WTC11 (cell line): ENCODE results near the gene AKR7A2. TPM values are rescaled to one million over a fixed set of nuclear protein-coding genes. Genes with fewer than 3 reads are reported as not detected.
A peak's percentile ranks its signal among the peaks of the same experiment; 100 is the strongest.
"Not testable (repeated sequence)": the region's sequence is repeated elsewhere in the genome, so short reads cannot be mapped to it uniquely, and the experiment has no call there.

Experiments used
- ATAC-seq: fragments of 200-7000 bp; cut with Tn5 transposase; 2 replicates; pipeline ENCODE4 v1.10.0; 2021; ENCODE audit warnings: mild to moderate bottlenecking, moderate library complexity
- CTCF ChIA-PET: fragments of 300-600 bp; sonication (Branson Sonifier 250); formaldehyde crosslinking; loops from one replicate; lab custom pipeline; 2021; ENCODE audit warnings: antibody characterized with exemption; lab: Charles Lee
- POLR2A ChIA-PET: fragments of 350-600 bp; sonication (Branson Sonifier 250); formaldehyde crosslinking; loops from one replicate; lab custom pipeline; 2021; ENCODE audit warnings: antibody characterized with exemption; lab: Charles Lee
- DNase-seq: peaks from one replicate; pipeline ENCODE4 v3.0.0; 2021; ENCODE audit warnings: low spot score
- H3K27ac Mint-ChIP-seq: 2 replicates; pipeline ENCODE4 v1.8.0; 2021; ENCODE audit warnings: mixed read lengths
- H3K27me3 Mint-ChIP-seq: 2 replicates; pipeline ENCODE4 v1.8.0; 2021; ENCODE audit warnings: low read depth, mild to moderate bottlenecking, moderate library complexity, mixed read lengths
- H3K36me3 Mint-ChIP-seq: 2 replicates; pipeline ENCODE4 v1.8.0; 2021; ENCODE audit warnings: mixed read lengths
- H3K4me1 Mint-ChIP-seq: 2 replicates; pipeline ENCODE4 v1.8.0; 2022; ENCODE audit warnings: mixed read lengths
- H3K4me3 Mint-ChIP-seq: 2 replicates; pipeline ENCODE4 v1.8.0; 2021; ENCODE audit warnings: mild to moderate bottlenecking, moderate library complexity, mixed read lengths
- H3K9me3 Mint-ChIP-seq: 2 replicates; pipeline ENCODE4 v1.8.0; 2021; ENCODE audit warnings: mixed read lengths
- ATF3 ChIP-seq: sonication (generic); formaldehyde crosslinking; conservative IDR thresholded peaks from 2 replicates; pipeline ENCODE4 v1.8.1; 2022; ENCODE audit warnings: mild to moderate bottlenecking, missing genetic modification reagents
- CBFB ChIP-seq: sonication (generic); formaldehyde crosslinking; IDR thresholded peaks from 2 replicates; pipeline ENCODE4 v1.8.1; 2022; ENCODE audit warnings: mild to moderate bottlenecking, low read depth, missing genetic modification reagents
- ERG ChIP-seq: fragments of 250-450 bp; sonication (Bioruptor Pico); IDR thresholded peaks from 2 replicates; pipeline ENCODE4 v1.8.0; 2021; ENCODE audit warnings: mild to moderate bottlenecking
- FOXK1 ChIP-seq: sonication (generic); formaldehyde crosslinking; IDR thresholded peaks from 2 replicates; pipeline ENCODE4 v1.8.0; 2022; ENCODE audit warnings: mild to moderate bottlenecking, moderate library complexity, missing genetic modification reagents
- GABPB1 ChIP-seq: sonication (generic); formaldehyde crosslinking; IDR thresholded peaks from 2 replicates; pipeline ENCODE4 v1.8.1; 2023; ENCODE audit warnings: mild to moderate bottlenecking, missing genetic modification reagents
- JUN ChIP-seq: sonication (generic); formaldehyde crosslinking; IDR thresholded peaks from 2 replicates; pipeline ENCODE4 v1.8.0; 2023; ENCODE audit warnings: mild to moderate bottlenecking, missing genetic modification reagents
- MXD4 ChIP-seq: fragments of 250-450 bp; sonication (Bioruptor Pico); IDR thresholded peaks from 2 replicates; pipeline ENCODE4 v1.8.0; 2021; ENCODE audit warnings: mild to moderate bottlenecking, moderate library complexity, borderline replicate concordance
- PREB ChIP-seq: sonication (generic); formaldehyde crosslinking; IDR thresholded peaks from 2 replicates; pipeline ENCODE4 v1.8.1; 2022; ENCODE audit warnings: mild to moderate bottlenecking, missing genetic modification reagents, moderate library complexity, borderline replicate concordance
- PRRX2 ChIP-seq: fragments of 250-450 bp; sonication (Bioruptor Pico); IDR thresholded peaks from 2 replicates; pipeline ENCODE4 v1.8.0; 2021; ENCODE audit warnings: mild to moderate bottlenecking
- SMAD3 ChIP-seq: sonication (generic); formaldehyde crosslinking; IDR thresholded peaks from 2 replicates; pipeline ENCODE4 v1.8.0; 2022; ENCODE audit warnings: missing genetic modification reagents, mild to moderate bottlenecking, borderline replicate concordance
- total RNA-seq: library from RNA; stranded (reverse); gene quantifications from 3 replicates; pipeline ENCODE4 v1.2.3, GENCODE V29; 2021
- TF ChIP-seq, protein P1 (sequence below): sonication (generic); formaldehyde crosslinking; IDR thresholded peaks from 2 replicates; pipeline ENCODE4 v1.8.0; 2022; ENCODE audit warnings: mild to moderate bottlenecking, missing genetic modification reagents
- TF ChIP-seq, protein P2 (sequence below): sonication (generic); formaldehyde crosslinking; IDR thresholded peaks from 2 replicates; pipeline ENCODE4 v1.8.1; 2023; ENCODE audit warnings: mild to moderate bottlenecking, missing genetic modification reagents
- TF ChIP-seq, protein P3 (sequence below): sonication (generic); formaldehyde crosslinking; IDR thresholded peaks from 2 replicates; pipeline ENCODE4 v1.8.0; 2022; ENCODE audit warnings: mild to moderate bottlenecking, missing genetic modification reagents
- TF ChIP-seq, protein P4 (sequence below): fragments of 200-600 bp; IDR thresholded peaks from 2 replicates; pipeline ENCODE4 v1.8.0; 2022; ENCODE audit warnings: antibody characterized with exemption
- TF ChIP-seq, protein P5 (sequence below): sonication (generic); formaldehyde crosslinking; IDR thresholded peaks from 2 replicates; pipeline ENCODE4 v1.8.0; 2022; ENCODE audit warnings: missing genetic modification reagents

The AKR7A2 gene
- total RNA-seq, 1 experiment from 2014 or later: 43.4 TPM

GRCh38 chr1:19305880-19306279, 6.1 kb downstream of the AKR7A2 start:
- Mint-ChIP-seq H3K4me3 (no peak overlapping the region), H3K27ac (no peak overlapping the region), H3K27me3 (peaks cover under 1% of the 10 kb centered on the region), H3K9me3 (no peaks in the 10 kb centered on the region), H3K4me1 (peaks cover 2% of the 10 kb centered on the region), H3K36me3 (peaks cover 44% of the 10 kb centered on the region)
- DNase-seq (no peak), ATAC-seq (0 out of 2 replicates have a peak, but pooled peaks have one; percentile 18)
- CTCF ChIA-PET: interaction anchor here (0.6 kb wide), 1 partner anchor 40 kb away, joined by 3 read pairs; no protein-coding TSS in a partner anchor
- TF ChIP-seq SMAD3 (CRISPR knock-in tag) (no peak), CBFB (CRISPR knock-in tag) (no peak), ATF3 (CRISPR knock-in tag) (no peak), JUN (CRISPR knock-in tag) (no peak), GABPB1 (CRISPR knock-in tag) (no peak), FOXK1 (CRISPR knock-in tag) (no peak), PRRX2 (CRISPR knock-in tag) (no peak)
- TF ChIP-seq, protein P1, sequence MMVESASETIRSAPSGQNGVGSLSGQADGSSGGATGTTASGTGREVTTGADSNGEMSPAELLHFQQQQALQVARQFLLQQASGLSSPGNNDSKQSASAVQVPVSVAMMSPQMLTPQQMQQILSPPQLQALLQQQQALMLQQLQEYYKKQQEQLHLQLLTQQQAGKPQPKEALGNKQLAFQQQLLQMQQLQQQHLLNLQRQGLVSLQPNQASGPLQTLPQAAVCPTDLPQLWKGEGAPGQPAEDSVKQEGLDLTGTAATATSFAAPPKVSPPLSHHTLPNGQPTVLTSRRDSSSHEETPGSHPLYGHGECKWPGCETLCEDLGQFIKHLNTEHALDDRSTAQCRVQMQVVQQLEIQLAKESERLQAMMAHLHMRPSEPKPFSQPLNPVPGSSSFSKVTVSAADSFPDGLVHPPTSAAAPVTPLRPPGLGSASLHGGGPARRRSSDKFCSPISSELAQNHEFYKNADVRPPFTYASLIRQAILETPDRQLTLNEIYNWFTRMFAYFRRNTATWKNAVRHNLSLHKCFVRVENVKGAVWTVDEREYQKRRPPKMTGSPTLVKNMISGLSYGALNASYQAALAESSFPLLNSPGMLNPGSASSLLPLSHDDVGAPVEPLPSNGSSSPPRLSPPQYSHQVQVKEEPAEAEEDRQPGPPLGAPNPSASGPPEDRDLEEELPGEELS (CRISPR knock-in tag): no peak
- TF ChIP-seq, protein P2, sequence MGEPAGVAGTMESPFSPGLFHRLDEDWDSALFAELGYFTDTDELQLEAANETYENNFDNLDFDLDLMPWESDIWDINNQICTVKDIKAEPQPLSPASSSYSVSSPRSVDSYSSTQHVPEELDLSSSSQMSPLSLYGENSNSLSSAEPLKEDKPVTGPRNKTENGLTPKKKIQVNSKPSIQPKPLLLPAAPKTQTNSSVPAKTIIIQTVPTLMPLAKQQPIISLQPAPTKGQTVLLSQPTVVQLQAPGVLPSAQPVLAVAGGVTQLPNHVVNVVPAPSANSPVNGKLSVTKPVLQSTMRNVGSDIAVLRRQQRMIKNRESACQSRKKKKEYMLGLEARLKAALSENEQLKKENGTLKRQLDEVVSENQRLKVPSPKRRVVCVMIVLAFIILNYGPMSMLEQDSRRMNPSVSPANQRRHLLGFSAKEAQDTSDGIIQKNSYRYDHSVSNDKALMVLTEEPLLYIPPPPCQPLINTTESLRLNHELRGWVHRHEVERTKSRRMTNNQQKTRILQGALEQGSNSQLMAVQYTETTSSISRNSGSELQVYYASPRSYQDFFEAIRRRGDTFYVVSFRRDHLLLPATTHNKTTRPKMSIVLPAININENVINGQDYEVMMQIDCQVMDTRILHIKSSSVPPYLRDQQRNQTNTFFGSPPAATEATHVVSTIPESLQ (CRISPR knock-in tag): no peak
- TF ChIP-seq, protein P3, sequence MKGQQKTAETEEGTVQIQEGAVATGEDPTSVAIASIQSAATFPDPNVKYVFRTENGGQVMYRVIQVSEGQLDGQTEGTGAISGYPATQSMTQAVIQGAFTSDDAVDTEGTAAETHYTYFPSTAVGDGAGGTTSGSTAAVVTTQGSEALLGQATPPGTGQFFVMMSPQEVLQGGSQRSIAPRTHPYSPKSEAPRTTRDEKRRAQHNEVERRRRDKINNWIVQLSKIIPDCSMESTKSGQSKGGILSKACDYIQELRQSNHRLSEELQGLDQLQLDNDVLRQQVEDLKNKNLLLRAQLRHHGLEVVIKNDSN: no peak
- POLR2A ChIA-PET: no interaction called here

DNA sequence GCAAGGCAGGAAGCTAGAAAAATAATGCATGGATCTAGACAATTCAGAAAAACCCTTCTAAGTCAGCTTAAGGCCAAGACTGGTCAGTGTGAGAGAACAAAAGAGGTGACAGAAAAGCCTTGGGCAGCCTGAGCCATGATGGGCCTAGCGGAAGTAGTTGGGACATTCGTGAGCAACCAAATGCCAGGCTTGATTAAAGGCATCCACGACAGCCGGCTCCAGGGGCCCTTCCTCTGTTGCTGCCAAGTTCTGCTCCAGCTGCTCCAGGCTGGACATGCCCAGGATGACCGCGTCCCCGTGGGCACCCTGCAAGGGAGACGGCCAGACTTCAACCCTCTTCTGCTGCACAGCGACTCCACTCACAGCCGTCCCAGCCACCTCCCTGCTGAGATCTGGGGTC, 7.9 kb downstream of the AKR7A2 start:
- H3K27ac Mint-ChIP-seq, POLR2A ChIA-PET, ATAC-seq, H3K4me1 Mint-ChIP-seq, H3K9me3 Mint-ChIP-seq, H3K4me3 Mint-ChIP-seq, DNase-seq, H3K27me3 Mint-ChIP-seq: not testable (repeated sequence)
- CTCF ChIA-PET: interaction anchor here (1.5 kb wide), 1 partner anchor 350 kb away, joined by 3 read pairs; no protein-coding TSS in a partner anchor
- peaks cover 48% of the 10 kb centered on the region for H3K36me3 Mint-ChIP-seq

- peaks cover 42% of the 10 kb centered on the region for H3K36me3 Mint-ChIP-seq
- ChIA-PET POLR2A (no interaction called here), CTCF (interaction anchor here (1.2 kb wide), 1 partner anchor 31 kb away, joined by 3 read pairs; no protein-coding TSS in a partner anchor)
- H3K27me3 Mint-ChIP-seq: peaks cover 12% of the 10 kb centered on the region
- no peak overlapping the region for H3K4me3 Mint-ChIP-seq
- H3K9me3 Mint-ChIP-seq: peaks cover 32% of the 10 kb centered on the region
- H3K4me1 Mint-ChIP-seq: no peaks in the 10 kb centered on the region
- no peak overlapping the region; the same call in 1 of the 2 replicates for H3K27ac Mint-ChIP-seq
- DNase-seq (no peak), ATAC-seq (no peak)
- TF ChIP-seq ERG: no peak
- no peak for TF ChIP-seq PREB
- TF ChIP-seq, protein P4, sequence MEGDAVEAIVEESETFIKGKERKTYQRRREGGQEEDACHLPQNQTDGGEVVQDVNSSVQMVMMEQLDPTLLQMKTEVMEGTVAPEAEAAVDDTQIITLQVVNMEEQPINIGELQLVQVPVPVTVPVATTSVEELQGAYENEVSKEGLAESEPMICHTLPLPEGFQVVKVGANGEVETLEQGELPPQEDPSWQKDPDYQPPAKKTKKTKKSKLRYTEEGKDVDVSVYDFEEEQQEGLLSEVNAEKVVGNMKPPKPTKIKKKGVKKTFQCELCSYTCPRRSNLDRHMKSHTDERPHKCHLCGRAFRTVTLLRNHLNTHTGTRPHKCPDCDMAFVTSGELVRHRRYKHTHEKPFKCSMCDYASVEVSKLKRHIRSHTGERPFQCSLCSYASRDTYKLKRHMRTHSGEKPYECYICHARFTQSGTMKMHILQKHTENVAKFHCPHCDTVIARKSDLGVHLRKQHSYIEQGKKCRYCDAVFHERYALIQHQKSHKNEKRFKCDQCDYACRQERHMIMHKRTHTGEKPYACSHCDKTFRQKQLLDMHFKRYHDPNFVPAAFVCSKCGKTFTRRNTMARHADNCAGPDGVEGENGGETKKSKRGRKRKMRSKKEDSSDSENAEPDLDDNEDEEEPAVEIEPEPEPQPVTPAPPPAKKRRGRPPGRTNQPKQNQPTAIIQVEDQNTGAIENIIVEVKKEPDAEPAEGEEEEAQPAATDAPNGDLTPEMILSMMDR: no peak
- TF ChIP-seq, protein P5, sequence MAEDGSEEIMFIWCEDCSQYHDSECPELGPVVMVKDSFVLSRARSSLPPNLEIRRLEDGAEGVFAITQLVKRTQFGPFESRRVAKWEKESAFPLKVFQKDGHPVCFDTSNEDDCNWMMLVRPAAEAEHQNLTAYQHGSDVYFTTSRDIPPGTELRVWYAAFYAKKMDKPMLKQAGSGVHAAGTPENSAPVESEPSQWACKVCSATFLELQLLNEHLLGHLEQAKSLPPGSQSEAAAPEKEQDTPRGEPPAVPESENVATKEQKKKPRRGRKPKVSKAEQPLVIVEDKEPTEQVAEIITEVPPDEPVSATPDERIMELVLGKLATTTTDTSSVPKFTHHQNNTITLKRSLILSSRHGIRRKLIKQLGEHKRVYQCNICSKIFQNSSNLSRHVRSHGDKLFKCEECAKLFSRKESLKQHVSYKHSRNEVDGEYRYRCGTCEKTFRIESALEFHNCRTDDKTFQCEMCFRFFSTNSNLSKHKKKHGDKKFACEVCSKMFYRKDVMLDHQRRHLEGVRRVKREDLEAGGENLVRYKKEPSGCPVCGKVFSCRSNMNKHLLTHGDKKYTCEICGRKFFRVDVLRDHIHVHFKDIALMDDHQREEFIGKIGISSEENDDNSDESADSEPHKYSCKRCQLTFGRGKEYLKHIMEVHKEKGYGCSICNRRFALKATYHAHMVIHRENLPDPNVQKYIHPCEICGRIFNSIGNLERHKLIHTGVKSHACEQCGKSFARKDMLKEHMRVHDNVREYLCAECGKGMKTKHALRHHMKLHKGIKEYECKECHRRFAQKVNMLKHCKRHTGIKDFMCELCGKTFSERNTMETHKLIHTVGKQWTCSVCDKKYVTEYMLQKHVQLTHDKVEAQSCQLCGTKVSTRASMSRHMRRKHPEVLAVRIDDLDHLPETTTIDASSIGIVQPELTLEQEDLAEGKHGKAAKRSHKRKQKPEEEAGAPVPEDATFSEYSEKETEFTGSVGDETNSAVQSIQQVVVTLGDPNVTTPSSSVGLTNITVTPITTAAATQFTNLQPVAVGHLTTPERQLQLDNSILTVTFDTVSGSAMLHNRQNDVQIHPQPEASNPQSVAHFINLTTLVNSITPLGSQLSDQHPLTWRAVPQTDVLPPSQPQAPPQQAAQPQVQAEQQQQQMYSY (CRISPR knock-in tag): no peak
- TF ChIP-seq MXD4 (CRISPR knock-in tag): no peak
These were observed 11.7 kb downstream of the AKR7A2 start for GRCh38 chr1:19300211-19300610.
